HuH-7.5 (cell line): ENCODE measurements around the gene HECA.

Source experiments
- DNase-seq: peaks from one replicate; pipeline ENCODE4 v3.0.0; 2011; ENCODE audit warnings: low spot score

The HECA gene

GRCh38 chr6:139161169-139161568, 26.3 kb downstream of the HECA start:
- DNase-seq, result no peak

DNA sequence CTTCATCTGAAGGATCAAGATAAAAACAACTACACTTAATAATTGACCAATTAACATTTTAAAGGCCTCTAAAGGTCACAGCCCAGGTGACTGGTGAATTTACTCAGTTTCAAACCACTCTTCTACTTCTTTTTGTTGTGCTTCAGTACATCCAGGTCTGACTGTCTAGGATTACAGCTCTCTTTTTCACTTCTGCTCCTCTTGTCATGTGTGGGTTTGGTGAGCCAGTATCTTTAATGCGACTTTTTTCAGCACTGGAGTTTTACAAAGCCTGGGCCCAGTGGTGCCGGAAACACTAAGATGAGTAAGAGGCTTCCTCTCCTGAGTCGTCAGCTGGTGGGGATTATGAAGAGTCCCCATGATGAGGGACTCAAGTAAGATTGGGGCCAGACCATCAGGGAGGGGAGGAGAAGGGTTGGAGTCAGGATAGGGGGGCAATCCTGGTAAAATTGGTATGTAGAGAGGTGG, 27.0 kb downstream of the HECA start:
- DNase-seq, result no peak

DNA sequence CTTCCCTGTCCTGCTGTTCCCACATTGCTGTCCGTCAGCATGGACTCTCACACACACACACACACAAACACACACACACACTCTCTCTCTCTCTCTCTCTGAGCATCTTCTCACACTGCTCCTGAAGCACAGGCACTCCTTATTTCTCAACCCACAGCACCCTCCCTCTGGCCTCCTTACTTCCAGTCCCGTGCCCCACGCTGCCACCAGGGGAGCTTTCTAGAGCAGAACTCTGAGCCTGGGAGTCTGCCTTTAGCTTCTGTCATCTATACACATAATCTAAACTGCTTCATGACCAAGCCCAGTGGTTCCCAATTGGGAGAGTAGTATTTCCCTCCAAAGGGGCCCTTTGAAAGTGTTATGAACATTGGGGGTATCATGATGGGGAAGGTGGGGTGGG, 29.1 kb downstream of the HECA start:
- no peak for DNase-seq

GRCh38 chr6:139165324-139165723, 30.4 kb downstream of the HECA start:
- DNase-seq, result no peak

GRCh38 chr6:139166238-139166955, 31.5 kb downstream of the HECA start:
- DNase-seq, result no peak

- DNase-seq, result no peak
Observed at GRCh38 chr6:139166956-139167313, 32.1 kb downstream of the HECA start.

GRCh38 chr6:139172151-139172550, 37.3 kb downstream of the HECA start:
- DNase-seq, result no peak

DNA sequence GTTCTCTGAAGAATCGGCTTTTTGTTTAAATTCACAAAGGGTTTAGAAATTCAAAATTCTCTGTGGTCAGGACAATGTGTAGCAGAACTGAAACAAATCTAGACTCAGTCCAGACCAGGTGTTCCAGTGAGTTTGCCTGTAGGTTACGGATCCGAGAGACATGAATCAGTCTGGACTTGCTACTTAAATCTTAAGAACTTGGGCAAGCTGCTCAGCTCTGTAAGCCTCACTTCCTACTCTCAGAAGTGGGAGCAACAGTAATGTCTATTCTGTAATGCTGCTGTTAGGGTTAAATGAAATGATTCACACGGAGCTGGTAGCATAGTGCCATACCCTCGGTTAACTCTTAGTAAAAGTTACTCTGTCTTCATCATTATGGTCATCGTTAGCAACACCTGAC, 37.7 kb downstream of the HECA start:
- DNase-seq, result no peak

- no peak for DNase-seq
Observed at GRCh38 chr6:139173172-139173571, 38.3 kb downstream of the HECA start.

GRCh38 chr6:139173822-139174221, 38.9 kb downstream of the HECA start:
- no peak for DNase-seq

DNA sequence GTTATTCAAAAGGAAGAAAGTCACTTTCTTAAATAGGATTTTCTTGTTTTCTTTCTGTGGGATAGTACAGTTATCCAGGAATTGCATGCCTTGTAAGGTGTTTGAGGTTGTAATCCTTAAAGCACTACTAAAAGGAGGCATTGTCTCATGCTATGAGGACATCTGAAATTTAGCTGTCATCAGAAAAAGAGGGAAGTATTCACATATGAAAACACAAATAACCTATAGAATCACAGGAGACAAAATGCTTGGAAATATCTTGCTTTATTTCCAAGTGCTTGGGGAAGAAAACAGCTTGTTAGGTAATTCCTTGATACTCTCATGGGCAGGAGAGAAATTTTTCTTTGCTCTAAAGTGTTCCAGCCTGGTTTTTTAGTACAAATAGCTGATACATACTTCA, 40.1 kb downstream of the HECA start:
- no peak for DNase-seq

GRCh38 chr6:139175389-139175948, 40.6 kb downstream of the HECA start:
- no peak for DNase-seq

- DNase-seq, result no peak
Observed at GRCh38 chr6:139181236-139181635, 46.4 kb downstream of the HECA start.

GRCh38 chr6:139184047-139184446, 49.2 kb downstream of the HECA start:
- no peak for DNase-seq

- DNase-seq, result no peak
Observed at GRCh38 chr6:139184459-139184858, 49.6 kb downstream of the HECA start.

DNA sequence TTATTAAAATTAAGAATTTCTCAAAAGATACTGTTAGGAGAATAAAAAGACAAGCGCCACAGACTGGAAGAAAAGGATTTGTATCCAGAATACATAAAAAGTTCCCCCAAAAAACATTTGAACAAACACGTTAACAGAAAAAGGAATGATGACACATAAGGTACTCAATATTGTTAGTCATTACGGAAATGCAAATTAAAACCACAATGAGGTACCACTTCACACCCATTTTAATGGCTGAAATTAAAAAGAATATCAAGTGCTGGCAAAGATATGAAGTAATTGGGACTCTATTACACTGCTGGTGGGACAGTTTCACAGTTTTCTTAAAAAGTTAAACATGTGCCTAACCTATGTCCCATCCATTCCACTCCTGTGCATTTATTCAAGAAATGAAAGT, 51.4 kb downstream of the HECA start:
- DNase-seq, result no peak

DNA sequence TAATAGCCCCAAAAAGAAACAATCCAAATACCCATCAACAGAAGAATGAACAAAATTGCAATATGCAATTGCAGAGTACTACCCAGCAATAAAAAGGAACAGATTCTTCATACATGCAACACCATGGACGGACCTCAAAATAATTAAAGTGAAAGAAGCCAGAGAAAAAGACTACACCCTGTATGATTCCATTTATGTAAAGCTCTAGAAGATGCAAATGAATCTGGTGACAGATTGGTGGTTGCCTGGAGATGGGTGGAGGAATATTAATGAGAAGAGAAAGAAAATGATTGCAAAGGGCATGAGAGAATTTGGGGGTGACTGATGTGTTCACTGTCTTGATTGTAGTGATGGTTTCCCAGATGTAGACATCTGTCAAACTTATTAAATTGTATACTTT, 51.8 kb downstream of the HECA start:
- DNase-seq, result no peak

DNA sequence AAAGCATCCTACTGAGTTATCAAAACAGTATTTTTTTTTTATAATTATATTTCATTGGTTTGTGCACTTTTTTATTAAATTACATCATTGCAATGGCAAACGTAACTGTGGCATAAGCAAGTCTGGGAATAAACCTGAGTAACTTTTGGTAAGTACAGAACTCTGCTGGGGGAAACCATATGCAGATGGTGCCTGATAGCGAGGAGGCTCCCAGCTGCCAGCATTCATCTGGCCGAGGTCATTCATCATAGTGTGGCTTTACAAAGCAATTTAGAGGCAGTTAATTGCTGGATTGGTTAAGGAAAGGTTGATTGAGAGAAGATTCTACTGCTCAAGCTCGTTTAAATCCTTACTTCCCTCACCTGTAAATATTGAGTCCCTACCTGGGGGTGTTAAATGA, 52.6 kb downstream of the HECA start:
- DNase-seq, result no peak

GRCh38 chr6:139189665-139190064, 54.8 kb downstream of the HECA start:
- no peak for DNase-seq

DNA sequence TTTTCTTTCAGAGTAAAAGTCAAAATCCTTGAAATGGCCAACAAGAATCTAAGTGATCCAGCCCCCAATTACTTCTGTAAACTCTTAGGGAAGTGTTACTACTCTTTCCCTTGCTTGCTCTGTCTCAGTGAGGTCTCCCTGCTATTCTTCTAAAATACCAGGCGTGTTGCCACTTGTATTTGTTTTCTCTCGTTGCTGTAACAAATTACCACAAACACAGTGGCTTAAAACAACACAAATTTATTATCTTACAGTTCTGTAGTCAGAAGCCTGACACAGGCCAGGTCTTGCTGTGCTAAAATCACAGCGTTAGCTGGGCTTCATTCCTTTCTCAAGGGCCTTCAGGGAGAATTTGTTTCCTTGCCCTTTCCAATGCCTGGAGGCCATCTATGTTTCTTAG, 59.9 kb downstream of the HECA start:
- DNase-seq, result no peak

DNA sequence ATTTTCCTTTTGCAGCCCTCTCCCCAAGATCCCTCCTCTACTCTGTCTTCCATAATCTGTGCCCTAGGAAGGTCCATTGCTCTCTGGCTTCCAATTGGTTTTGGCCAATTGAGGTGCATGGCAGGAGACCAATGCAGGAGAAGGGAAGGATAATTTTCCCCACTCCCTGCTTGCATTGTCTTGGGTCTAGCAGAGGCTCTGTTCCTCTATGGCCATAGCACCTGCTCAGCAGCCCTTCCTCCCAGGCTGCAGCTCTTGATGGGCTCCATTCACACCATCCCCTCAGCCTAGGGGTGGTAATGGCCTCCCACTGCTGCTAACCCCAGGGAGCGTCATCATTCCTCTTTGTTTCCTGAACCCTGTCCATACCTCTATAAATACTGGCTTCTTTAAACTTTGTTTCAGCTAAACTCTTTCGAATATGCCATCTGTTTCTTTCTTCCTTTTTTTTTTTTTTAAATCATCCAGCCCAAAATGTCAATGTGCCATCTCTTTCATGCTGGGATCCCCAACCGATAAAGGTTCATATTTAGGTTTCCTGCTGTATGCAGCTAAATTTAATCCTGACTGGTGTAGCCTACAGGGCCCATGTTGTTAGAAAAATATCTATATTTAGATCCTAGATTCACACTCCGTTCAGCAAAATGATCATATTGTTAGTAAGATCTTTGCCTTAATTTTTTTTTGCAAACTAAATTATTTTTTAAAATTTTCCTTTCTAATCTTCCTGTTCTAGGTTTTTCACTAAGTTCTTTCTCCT, 63.8 kb downstream of the HECA start:
- DNase-seq, result no peak

GRCh38 chr6:139201378-139201777, 66.5 kb downstream of the HECA start:
- DNase-seq, result no peak

GRCh38 chr6:139204978-139205377, 70.1 kb downstream of the HECA start:
- no peak for DNase-seq
